GM18909 (cell line): ENCODE results near the gene CPLX1.

Experiments
- ATAC-seq: cut with Tn5 transposase; IDR thresholded peaks from one replicate; pipeline ENCODE4 v1.9.1; 2021; ENCODE audit warnings: mild to moderate bottlenecking; ENCODE audit not compliant: unreplicated experiment, poor library complexity

CPLX1 gene

GRCh38 chr4:856225-856901 is 30.4 kb upstream of the CPLX1 start:
- ATAC-seq, result no peak

- ATAC-seq, result no peak
These were observed 29.9 kb upstream of the CPLX1 start for GRCh38 chr4:855880-856224.

DNA sequence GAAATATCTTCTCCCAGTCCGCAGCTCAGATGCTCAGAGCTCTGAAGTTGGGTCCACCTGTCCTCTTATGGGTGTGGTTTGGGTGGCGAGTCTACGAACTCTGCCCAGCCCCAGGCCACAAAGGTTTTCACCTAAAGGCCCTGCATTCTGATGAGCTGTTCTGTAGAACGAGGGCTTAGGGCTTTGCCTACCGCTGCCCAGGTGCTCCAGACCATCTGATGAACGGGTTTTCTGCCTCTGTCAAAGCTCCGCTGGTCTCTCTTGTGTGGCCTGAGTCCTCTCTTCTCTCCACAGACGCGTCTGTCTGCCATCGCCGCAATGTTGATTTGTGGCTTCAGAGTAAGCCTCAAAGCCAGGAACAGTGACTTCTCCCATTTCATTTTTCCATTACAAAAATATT is 28.4 kb upstream of the CPLX1 start:
- ATAC-seq, result no peak

GRCh38 chr4:853416-853781 is 27.5 kb upstream of the CPLX1 start:
- ATAC-seq, result no peak

GRCh38 chr4:851701-852430 is 25.9 kb upstream of the CPLX1 start:
- no peak for ATAC-seq

DNA sequence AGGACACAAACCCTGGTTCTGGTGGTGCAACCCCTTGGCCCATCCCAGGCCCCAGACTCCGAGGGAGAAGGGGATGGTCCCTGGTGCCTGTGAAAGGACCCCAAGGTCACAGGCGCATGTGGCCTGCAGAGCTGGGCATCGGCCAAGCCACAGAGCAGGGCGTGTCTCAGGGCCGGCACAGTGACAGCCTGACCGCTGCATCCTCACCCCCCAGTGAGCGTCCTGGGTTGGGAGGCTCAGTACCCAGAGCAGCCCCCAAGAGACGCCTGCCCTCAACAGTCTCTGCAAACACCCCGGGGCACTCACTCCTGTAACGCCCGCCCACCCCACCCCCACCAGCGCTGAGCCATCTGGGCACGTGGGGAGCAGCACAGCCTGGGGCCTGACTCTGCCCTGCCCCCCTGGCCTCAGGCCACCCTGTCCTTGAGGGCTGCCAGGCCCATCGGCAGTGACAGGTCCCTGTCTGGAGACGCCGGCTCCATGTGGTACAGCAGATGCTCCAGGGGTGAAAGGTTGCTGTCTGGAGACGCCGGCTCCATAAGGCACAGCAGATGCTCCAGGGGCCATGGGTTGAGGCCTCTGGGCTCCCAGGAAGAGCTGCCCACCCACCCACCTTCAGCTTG is 24.5 kb upstream of the CPLX1 start:
- no peak for ATAC-seq

GRCh38 chr4:849478-850175 is 23.7 kb upstream of the CPLX1 start:
- ATAC-seq, result no peak

DNA sequence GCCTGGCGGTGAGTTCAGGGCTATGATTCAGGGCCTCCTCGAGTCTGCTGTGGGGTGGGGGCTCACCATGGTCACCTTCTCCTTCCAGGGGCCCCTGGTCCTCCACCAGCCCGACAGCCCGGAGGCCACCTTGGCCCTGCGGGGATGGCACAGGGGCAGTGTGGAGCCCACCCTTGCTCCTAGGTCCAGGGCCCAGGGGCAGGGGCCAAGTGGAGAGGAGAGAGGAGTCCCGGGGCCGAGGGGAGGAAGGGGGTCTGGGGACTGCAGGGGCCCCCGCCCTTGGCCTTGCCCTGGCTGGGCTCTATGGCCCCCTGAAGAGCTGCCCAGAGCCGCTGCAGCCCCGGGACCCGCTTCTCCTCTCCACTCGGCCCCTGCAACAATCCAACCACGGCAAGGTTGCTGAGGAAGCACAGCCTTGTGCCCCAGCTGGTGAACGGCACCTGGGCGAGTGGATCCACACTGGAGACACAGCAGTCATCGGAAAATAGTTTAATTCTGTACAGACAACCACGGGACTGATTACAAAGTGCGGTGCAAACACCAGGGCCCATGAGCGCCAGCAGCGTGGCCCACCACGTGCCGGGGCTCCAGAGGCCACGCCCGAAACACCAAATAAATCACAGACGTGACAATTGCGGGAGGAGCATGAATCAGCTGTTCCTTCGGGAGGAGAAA is 23.0 kb upstream of the CPLX1 start:
- ATAC-seq, result no peak

DNA sequence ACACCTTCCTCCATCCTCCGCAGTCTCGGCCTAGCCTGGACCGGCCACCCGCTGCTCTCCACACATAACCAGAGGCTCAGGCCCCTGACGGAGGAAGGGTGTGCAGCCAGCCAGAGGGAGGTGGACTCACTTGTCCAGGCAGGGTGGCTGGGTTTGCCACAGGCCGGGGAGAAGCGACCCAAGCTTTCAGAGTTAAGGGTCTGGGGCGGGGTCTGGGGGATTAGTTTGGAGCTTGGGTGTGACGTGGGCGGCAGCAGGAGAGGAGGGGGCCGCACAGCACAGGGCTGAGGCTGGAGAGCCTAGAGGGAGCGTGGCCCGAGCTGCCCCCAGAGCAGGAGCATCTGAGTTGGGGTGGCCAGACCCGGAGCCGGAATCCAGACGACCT is 22.4 kb upstream of the CPLX1 start:
- ATAC-seq, result no peak

DNA sequence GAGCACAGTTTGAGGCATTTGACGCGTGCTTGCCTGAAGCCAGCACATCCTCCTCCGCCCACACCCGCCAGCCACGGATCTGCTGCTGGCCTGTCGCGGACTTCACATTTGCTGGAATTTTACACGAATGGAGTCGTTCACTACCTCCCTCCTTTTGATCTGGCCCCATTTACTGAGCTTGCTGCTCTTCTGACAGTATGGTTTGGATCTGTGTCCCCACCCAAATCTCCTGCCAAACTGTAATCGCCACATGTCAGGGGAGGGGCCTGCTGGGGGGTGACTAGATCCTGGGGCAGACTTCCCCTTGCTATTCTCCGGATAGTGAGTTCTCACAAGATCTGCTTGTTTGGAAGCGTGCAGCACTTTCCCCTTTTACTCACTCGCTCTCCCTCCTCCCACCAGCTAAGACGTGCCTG is 19.9 kb upstream of the CPLX1 start:
- no peak for ATAC-seq

DNA sequence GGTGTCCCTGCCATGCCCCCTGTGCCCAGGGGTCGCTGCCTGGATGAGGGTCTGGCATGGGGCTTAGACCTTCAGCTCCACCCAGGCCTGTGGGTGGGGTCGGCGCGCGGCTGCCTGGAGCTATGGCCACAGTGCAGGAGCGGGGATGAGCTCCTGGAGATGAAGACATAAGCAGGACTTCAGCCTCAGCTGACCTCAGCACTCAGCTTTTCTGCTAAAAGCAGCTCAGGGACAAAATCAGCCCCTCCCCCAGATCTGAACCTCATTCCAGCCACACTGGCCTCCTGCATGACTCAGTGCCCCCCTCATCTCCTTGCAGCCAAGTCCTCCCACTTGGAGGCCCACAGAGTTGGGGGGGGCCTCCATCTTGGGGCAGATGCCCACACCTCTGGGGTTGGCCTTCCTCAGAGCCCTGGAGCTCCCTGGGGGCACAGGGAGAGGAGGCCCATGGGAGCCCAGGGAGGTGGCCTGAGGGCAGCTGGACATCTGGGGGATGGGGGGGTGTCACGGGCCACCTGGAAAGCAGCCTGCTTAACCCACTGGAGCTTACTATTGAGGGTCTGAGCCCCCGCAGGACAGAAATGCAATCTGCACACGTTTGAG is 19.4 kb upstream of the CPLX1 start:
- no peak for ATAC-seq

DNA sequence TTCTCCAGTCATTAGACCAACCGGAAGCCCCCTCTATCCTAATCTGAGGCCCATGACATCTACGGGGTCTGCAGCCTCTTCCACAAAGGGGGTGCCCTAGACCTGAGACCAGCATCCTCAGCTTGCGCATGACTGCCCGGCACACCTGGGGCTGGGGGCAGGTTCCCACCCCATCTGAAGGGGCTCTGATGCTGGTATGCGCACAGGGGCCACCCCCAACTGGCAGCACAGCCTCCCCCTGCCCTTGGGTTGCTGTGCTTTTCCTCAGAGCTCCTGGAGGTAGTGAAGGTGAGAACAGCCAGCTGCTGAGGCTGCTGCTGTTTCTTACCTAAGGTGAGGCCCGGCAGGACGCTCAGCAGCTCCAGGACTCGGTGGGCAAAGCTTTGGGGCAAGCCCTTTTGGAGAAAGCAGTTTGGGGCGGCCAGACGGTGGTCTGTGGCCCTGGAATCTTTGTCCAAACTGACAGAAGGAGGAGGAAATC is 18.9 kb upstream of the CPLX1 start:
- no peak for ATAC-seq

DNA sequence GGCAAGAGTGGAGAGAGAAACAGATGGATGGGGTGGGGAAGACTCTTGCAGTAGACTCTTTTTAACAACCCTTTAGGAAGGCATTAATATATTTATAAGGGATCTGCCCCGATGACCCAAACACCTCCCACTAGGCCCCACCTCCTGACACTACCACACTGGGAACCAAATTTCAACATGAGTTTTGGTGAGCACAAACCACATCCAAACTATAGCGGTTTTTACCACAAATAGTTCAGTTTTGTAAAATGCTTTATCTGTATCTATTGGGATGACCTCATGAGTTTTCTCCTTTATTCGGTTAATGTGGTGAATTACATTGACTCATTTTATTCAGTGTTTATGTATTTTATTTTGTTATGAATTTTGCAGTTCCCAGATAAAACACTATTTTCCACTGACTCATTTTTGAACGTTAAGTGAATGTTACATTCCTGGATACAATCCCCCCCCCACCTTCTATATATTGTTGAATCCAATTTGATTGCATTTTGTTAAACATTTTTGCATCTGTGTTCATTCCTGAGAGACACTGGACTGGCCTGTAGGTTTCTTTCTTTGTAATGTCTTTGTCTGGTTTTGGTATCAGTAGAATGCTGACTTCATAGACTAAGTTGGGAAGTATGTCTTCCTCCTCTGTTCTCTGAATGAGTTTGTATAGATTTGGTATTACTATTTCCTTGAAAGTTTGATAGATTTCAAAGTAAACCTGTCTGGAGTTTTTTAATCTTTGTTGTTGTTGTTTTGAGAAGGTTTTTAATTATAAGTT is 13.9 kb upstream of the CPLX1 start:
- ATAC-seq, result no peak

DNA sequence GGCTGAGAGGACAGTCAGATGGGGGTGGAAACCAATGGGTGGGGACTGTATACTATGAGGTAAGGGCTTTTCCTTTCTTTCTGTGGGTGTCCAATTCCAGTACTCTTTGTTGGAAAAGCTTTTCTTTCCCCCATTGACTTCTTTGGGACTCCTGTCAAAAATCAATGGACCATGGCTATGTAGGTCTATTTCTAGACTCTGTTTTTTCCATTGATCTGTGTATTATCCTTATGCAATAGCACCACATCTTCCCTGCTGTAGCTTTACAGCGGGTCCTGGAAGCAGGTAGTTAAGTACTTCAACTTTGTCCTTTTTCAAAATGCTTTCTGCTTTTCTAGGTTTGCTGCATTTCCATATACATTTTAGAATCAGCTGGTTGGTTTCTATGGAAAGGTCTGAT is 11.8 kb upstream of the CPLX1 start:
- no peak for ATAC-seq

GRCh38 chr4:836750-837301 is 10.9 kb upstream of the CPLX1 start:
- ATAC-seq, result no peak

DNA sequence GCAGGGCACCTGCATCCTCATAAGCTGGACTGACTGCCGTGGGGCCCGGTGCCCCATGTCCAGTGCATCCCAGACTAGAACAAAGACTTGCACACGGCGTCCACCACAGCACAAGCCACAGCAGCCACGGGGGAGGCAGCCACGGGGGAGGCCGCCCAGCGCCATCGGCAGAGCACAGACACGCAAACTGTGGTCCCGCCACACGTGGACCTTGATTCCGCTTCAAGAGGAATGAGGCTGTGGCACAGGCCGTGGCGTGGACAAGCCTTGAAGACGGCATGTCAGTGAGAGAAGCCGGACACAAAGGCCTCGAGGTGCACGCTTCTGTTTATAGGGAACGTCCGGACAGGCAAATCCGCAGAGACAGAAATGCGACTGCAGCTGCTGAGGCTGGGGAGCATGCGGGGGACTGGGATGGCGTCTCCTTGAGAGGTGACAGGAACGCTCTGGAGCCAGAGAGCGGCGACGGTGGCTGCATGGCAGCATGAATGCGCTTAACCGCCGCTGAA is 10.1 kb upstream of the CPLX1 start:
- ATAC-seq, result no peak

- ATAC-seq, result no peak
These were observed 9.4 kb upstream of the CPLX1 start for GRCh38 chr4:835148-836002.
